HL-60 (cell line): ENCODE measurements around the gene SPATA24.

ENCODE experiments used
- GABPA ChIP-seq: IDR thresholded peaks from 2 replicates; pipeline ENCODE4 v1.6.1; 2012; ENCODE audit warnings: low read depth
- POLR2AphosphoS5 ChIP-seq: IDR thresholded peaks from 2 replicates; pipeline ENCODE4 v1.6.1; 2012; ENCODE audit warnings: low read depth
- SPI1 ChIP-seq: IDR thresholded peaks from 2 replicates; pipeline ENCODE4 v1.6.1; 2012; ENCODE audit warnings: low read depth, mild to moderate bottlenecking, borderline replicate concordance
- TF ChIP-seq, protein P1 (sequence below): IDR thresholded peaks from one replicate; pipeline ENCODE4 v1.5.1; 2011; ENCODE audit warnings: low read length, control low read depth, inconsistent platforms; ENCODE audit not compliant: insufficient read depth

DNA sequence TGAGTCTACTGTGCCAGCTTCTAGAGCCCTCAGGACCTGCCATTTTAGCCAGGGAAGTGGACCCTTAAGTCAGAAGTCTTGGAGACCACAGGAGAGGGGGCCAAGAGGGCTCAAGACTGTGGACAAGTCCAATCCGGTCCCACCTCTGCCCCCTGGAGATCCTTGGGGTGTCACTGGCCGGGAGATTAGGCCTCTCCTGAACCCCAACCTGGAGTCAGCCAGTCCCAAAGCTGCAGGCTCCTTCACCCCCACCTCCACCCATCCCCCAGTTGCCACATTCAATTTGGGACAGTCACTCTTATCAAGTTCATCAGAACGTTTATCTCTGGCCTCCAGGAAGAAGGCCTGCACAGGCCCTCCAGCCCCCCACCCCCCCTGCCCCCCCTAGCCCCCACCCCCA, 21.1 kb downstream of the SPATA24 start:
- TF ChIP-seq, protein P1, sequence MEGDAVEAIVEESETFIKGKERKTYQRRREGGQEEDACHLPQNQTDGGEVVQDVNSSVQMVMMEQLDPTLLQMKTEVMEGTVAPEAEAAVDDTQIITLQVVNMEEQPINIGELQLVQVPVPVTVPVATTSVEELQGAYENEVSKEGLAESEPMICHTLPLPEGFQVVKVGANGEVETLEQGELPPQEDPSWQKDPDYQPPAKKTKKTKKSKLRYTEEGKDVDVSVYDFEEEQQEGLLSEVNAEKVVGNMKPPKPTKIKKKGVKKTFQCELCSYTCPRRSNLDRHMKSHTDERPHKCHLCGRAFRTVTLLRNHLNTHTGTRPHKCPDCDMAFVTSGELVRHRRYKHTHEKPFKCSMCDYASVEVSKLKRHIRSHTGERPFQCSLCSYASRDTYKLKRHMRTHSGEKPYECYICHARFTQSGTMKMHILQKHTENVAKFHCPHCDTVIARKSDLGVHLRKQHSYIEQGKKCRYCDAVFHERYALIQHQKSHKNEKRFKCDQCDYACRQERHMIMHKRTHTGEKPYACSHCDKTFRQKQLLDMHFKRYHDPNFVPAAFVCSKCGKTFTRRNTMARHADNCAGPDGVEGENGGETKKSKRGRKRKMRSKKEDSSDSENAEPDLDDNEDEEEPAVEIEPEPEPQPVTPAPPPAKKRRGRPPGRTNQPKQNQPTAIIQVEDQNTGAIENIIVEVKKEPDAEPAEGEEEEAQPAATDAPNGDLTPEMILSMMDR: no peak
- TF ChIP-seq POLR2AphosphoS5 (no peak), SPI1 (no peak), GABPA (no peak)
